Mucosa of stomach (tissue), 1 donor: ENCODE data around the gene BLNK.

Source experiments
- H3K27me3 ChIP-seq: one replicate; pipeline ENCODE4 v1.7.0; 2013; ENCODE audit warnings: mild to moderate bottlenecking, low read length; ENCODE audit not compliant: control insufficient read depth, insufficient read depth
- H3K36me3 ChIP-seq: one replicate; pipeline ENCODE4 v1.7.0; 2013; ENCODE audit warnings: low read length; ENCODE audit not compliant: control insufficient read depth, insufficient read depth
- H3K4me1 ChIP-seq: one replicate; pipeline ENCODE4 v1.7.0; 2013; ENCODE audit warnings: mild to moderate bottlenecking, low read length; ENCODE audit not compliant: control insufficient read depth, insufficient read depth
- H3K4me3 ChIP-seq: one replicate; pipeline ENCODE4 v1.7.0; 2013; ENCODE audit warnings: low read length
- H3K9ac ChIP-seq: one replicate; pipeline ENCODE4 v1.7.0; 2013; ENCODE audit warnings: mild to moderate bottlenecking, low read length, moderate library complexity
- H3K9me3 ChIP-seq: one replicate; pipeline ENCODE4 v1.7.0; 2013; ENCODE audit warnings: mild to moderate bottlenecking, low read length, moderate library complexity; ENCODE audit not compliant: control insufficient read depth
- donor health status: Pancreatic carcinoma.

The BLNK gene

DNA sequence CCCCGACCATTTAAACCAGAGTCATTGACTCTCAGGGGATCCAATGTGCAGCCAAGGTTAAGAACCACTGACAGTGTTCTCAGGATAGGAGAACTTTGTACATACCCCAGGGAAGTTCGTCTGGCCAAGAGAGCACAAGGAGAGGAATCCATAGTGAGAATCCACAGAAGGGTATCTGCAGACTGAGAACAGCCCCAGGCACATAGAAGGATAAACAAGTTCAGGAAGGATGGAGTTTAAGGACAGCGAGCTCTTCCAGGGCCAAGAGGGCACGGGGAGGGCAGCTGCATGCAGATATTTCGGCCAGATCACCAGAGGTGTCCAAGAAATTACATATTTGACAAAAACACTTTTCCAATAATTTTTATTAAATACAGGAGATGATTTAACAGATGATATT lies 16.4 kb downstream of the BLNK start:
- Histone ChIP-seq H3K9ac (no peak overlapping the region), H3K27me3 (no peaks in the 10 kb centered on the region), H3K4me1 (peaks cover 10% of the 10 kb centered on the region), H3K36me3 (no peaks in the 10 kb centered on the region), H3K9me3 (no peaks in the 10 kb centered on the region), H3K4me3 (no peak overlapping the region)

DNA sequence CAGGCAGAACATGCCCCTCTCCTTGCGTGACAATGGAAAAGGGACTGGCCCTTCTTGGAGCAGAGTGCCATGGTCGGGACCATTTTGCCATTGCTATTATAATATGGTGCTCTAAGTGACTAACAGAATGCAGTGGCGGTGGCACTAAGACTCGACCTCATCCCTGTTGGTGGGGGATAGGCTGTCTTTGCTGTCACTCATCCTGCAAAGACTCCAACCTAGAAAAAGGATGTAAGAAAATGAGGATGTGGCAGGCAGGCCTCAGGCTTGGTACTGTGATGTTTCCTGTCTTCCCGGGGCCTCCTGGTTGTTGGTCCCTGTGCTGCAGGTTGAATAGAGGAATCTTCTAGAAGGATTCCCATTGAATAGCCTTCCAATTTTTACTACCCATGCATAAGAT lies 18.6 kb downstream of the BLNK start:
- H3K9ac ChIP-seq = no peak overlapping the region
- H3K4me3 ChIP-seq = no peak overlapping the region
- no peaks in the 10 kb centered on the region for H3K36me3 ChIP-seq
- H3K4me1 ChIP-seq = peaks cover 23% of the 10 kb centered on the region
- H3K27me3 ChIP-seq = no peaks in the 10 kb centered on the region
- H3K9me3 ChIP-seq = no peaks in the 10 kb centered on the region

DNA sequence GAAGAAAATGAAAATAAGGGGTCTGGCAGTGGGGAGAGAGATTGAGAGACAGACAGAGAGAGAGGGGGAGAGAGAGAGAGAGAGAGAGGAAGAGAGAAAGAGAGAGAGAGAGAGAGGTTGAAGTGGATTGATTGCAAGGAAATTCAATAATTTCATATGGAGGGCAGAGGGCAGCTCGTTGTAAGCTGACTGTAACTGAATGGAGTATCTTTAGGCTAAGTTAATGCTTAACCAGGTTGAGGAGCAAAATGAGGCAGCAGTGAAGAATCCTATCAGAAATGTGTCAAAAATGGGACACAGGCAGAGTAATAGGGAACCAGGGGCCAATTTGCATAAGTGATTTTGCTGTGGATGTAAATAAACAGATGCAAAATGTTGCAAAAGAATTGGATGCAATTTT lies 21.0 kb downstream of the BLNK start:
- Histone ChIP-seq H3K9ac (no peak overlapping the region), H3K9me3 (no peaks in the 10 kb centered on the region), H3K4me3 (no peak overlapping the region), H3K27me3 (no peaks in the 10 kb centered on the region), H3K36me3 (no peaks in the 10 kb centered on the region), H3K4me1 (peaks cover 23% of the 10 kb centered on the region)

- no peaks in the 10 kb centered on the region for H3K27me3 ChIP-seq
- H3K4me3 ChIP-seq = no peak overlapping the region
- no peaks in the 10 kb centered on the region for H3K36me3 ChIP-seq
- H3K9me3 ChIP-seq = no peaks in the 10 kb centered on the region
- no peak overlapping the region for H3K9ac ChIP-seq
- H3K4me1 ChIP-seq = peaks cover 23% of the 10 kb centered on the region
These were observed 22.1 kb downstream of the BLNK start for GRCh38 chr10:96249264-96249663.

DNA sequence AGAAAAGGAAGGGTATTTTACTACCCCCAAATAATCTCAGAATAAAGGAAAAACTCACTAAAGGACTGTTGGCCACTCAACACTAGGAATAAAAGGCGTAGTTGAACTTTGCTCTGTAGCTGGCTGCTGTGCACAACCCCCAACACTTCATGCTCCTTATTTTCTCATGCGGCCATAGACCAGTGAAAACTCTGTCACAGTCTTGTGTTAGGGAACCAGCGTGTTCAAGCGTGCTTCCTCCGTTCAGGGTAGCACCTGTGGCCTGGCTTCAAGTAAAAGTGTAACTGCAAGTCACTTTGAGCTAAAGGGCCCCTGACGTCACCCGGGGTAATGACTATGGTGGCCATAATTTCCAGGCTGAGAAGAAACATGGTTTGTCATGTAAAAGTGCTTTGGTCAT lies 27.0 kb downstream of the BLNK start:
- H3K27me3 ChIP-seq = no peaks in the 10 kb centered on the region
- no peaks in the 10 kb centered on the region for H3K9me3 ChIP-seq
- no peak overlapping the region for H3K9ac ChIP-seq
- no peak overlapping the region for H3K4me3 ChIP-seq
- no peaks in the 10 kb centered on the region for H3K36me3 ChIP-seq
- H3K4me1 ChIP-seq = peaks cover 11% of the 10 kb centered on the region

- no peak overlapping the region for H3K9ac ChIP-seq
- H3K27me3 ChIP-seq = no peaks in the 10 kb centered on the region
- no peak overlapping the region for H3K4me3 ChIP-seq
- no peaks in the 10 kb centered on the region for H3K36me3 ChIP-seq
- peaks cover under 1% of the 10 kb centered on the region for H3K4me1 ChIP-seq
- no peaks in the 10 kb centered on the region for H3K9me3 ChIP-seq
These were observed 28.1 kb downstream of the BLNK start for GRCh38 chr10:96243296-96243695.

DNA sequence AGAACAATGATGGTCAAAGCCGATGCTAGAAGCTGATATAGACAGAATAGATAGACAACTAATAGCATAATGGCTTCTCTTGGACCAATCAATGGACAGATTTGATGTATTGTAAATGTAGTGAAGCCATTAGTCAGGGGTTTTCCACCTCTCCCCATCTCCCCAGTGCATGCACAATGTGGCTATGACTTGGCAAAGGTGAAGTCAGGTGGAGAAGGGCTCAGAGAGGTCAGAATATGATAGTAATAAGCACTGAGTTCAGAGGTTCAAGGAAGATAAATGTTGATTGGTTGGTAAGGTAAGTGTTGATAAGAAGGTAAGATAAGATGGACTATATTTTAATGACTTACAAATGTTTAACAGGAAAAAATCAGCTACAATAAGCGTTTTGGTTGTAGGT lies 28.5 kb downstream of the BLNK start:
- Histone ChIP-seq H3K27me3 (no peaks in the 10 kb centered on the region), H3K4me3 (no peak overlapping the region), H3K9ac (no peak overlapping the region), H3K4me1 (no peaks in the 10 kb centered on the region), H3K9me3 (no peaks in the 10 kb centered on the region), H3K36me3 (no peaks in the 10 kb centered on the region)

- Histone ChIP-seq H3K9me3 (no peaks in the 10 kb centered on the region), H3K36me3 (no peaks in the 10 kb centered on the region)
These were observed 32.4 kb downstream of the BLNK start for GRCh38 chr10:96238646-96239623.

GRCh38 chr10:96236876-96237275 lies 34.5 kb downstream of the BLNK start:
- H3K4me3 ChIP-seq = no peak overlapping the region
- no peaks in the 10 kb centered on the region for H3K9me3 ChIP-seq
- H3K4me1 ChIP-seq = peaks cover 4% of the 10 kb centered on the region
- H3K27me3 ChIP-seq = no peaks in the 10 kb centered on the region
- no peaks in the 10 kb centered on the region for H3K36me3 ChIP-seq
- H3K9ac ChIP-seq = no peak overlapping the region

More at GRCh38 chr10:96238646-96239623, 32.4 kb downstream of the BLNK start:
- Histone ChIP-seq H3K4me1 (peaks cover 4% of the 10 kb centered on the region), H3K4me3 (no peak overlapping the region), H3K27me3 (no peaks in the 10 kb centered on the region), H3K9ac (no peak overlapping the region)

DNA sequence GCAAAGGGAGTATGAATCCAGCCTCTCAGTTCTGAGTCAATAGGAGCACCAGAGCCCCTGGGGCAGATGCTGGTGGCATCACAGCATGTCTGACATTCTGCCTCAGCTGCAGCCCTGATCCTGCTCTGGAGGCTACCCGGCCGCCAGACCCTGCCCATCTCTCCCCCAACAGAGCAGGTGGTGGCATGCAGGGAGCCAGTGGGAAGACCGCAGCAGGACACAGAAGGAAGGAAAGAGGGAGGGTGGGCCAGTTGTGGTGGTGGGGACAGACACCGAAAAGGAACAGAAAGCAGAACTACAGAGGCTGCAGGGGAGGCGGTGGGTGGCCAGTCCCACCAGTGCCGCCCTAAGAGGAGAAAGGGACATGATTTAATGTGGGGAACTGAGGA lies 35.3 kb downstream of the BLNK start:
- Histone ChIP-seq H3K27me3 (no peaks in the 10 kb centered on the region), H3K4me3 (no peak overlapping the region), H3K9me3 (no peaks in the 10 kb centered on the region), H3K4me1 (peaks cover 4% of the 10 kb centered on the region), H3K9ac (no peak overlapping the region), H3K36me3 (no peaks in the 10 kb centered on the region)

DNA sequence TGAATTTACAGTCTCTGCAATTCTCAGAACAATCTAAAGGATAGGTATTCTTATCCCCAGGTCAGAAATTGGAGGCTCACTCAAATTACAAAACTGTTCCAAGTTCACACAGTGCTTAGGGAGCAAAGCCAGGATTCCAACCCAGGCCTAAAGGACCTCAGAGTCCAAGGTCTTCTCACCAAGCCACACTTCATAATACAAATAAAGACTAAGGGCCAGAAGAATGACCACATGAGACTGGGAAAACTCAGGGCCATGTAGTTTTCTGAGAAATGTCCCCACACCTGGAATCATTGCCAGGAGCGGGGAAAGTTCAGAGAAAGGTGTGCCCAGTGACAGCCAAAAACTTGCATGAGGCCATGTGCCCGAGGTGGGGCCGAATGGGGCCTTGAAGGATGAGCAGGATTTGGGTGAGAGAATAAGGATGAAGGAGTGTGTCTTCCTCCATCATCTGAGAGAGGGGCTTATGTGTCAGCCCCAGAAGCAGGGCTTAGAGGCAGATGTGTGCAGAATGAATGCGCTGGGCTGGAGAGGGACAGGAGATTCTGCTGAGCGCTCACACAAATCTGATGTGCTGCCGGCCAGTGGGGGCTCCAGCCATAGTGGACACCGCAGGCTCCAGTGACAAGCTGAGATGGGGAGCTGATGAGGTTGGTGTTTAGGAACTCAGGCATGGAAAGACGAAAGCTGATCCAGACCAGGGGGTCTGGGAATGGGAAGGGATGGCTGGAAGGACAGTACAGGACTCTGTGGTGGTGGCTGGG lies 35.9 kb downstream of the BLNK start:
- Histone ChIP-seq H3K4me1 (peaks cover 4% of the 10 kb centered on the region), H3K9ac (no peak overlapping the region), H3K27me3 (no peaks in the 10 kb centered on the region), H3K36me3 (no peaks in the 10 kb centered on the region), H3K9me3 (no peaks in the 10 kb centered on the region), H3K4me3 (no peak overlapping the region)

DNA sequence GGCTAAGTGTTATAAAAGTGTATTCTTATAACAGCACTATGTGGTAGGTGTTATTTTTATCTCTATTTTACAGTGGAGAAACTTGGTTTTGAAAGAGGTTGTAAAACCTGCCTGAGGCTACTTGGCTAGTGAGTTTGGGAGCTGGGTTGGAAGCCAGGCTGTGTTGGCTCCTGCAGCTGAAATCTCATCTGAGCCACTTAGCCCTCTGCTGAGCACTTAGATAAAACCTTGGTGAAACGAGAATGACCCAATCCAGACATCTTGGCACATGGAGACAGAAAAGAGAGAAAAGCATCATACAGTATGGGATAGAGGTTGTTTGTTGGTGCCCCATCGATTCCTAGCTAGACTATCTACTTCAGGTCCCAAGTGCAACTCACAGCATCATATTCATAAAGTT lies 37.4 kb downstream of the BLNK start:
- H3K4me1 ChIP-seq = peaks cover 4% of the 10 kb centered on the region
- no peaks in the 10 kb centered on the region for H3K36me3 ChIP-seq
- no peaks in the 10 kb centered on the region for H3K9me3 ChIP-seq

More for the DNA sequence above, 37.4 kb downstream of the BLNK start:
- H3K9ac ChIP-seq = no peak overlapping the region
- no peak overlapping the region for H3K4me3 ChIP-seq
- H3K27me3 ChIP-seq = no peaks in the 10 kb centered on the region
